Duodenal mucosa (tissue), 2 donors: ENCODE data around the gene WNT3A.

Source experiments
- H3K27ac ChIP-seq: one replicate; pipeline ENCODE4 v1.7.0; 2013; ENCODE audit warnings: low read depth, low read length
- H3K27me3 ChIP-seq, 2 donors: one replicate each; pipeline ENCODE4 v1.7.0; 2013; ENCODE audit warnings: low read length in 2 of 2, control low read depth in 1 of 2; ENCODE audit not compliant: insufficient read depth in 2 of 2, control insufficient read depth in 1 of 2
- H3K36me3 ChIP-seq, 2 donors: one replicate each; pipeline ENCODE4 v1.7.0; 2013; ENCODE audit warnings: low read length in 2 of 2, control low read depth in 1 of 2; ENCODE audit not compliant: insufficient read depth in 2 of 2, control insufficient read depth in 1 of 2
- H3K4me1 ChIP-seq, 2 donors: one replicate each; pipeline ENCODE4 v1.7.0; 2013; ENCODE audit warnings: low read length in 2 of 2, control low read depth in 1 of 2; ENCODE audit not compliant: insufficient read depth in 2 of 2, control insufficient read depth in 1 of 2
- H3K4me3 ChIP-seq, 2 donors: one replicate each; pipeline ENCODE4 v1.7.0; 2013; ENCODE audit warnings: low read length in 2 of 2, low read depth in 1 of 2
- H3K9ac ChIP-seq, 2 donors: one replicate each; pipeline ENCODE4 v1.7.0; 2013; ENCODE audit warnings: low read length in 2 of 2, low read depth in 1 of 2
- H3K9me3 ChIP-seq, 2 donors: one replicate each; pipeline ENCODE4 v1.7.0; 2013; ENCODE audit warnings: low read length in 2 of 2, control low read depth in 1 of 2; ENCODE audit not compliant: control insufficient read depth in 1 of 2

WNT3A gene

DNA sequence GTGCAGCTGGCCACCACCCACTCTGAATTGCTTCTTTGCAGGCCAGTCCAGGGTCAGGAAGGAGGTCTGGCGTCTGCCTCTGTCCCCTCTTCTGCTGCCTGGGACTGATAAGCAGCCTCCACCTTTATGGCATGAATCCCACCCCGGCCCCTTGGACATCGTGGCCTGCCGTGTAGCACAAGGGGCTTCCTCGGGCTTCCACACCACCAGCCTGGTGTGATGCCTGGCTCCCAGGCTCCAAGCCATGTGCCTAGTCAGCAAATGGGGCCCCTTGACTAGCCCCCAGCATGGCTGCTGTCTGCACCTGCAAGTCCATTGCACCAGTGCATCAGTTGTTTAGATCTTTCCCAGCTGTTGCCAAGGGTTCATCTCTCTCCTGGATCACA, 65.9 kb downstream of the WNT3A start:
- Histone ChIP-seq H3K9ac (no peak overlapping the region), H3K36me3 (no peaks in the 10 kb centered on the region), H3K4me1 (no peaks in the 10 kb centered on the region), H3K27me3 (peaks cover 6 to 20% of the 10 kb centered on the region in 2 donors), H3K9me3 (no peaks in the 10 kb centered on the region), H3K27ac (no peak overlapping the region), H3K4me3 (no peak overlapping the region)

GRCh38 chr1:228073061-228073856, 66.5 kb downstream of the WNT3A start:
- Histone ChIP-seq H3K27me3 (peaks cover 6 to 20% of the 10 kb centered on the region in 2 donors), H3K4me3 (no peak overlapping the region), H3K9me3 (no peaks in the 10 kb centered on the region), H3K4me1 (no peaks in the 10 kb centered on the region), H3K27ac (no peak overlapping the region), H3K36me3 (no peaks in the 10 kb centered on the region), H3K9ac (no peak overlapping the region)

GRCh38 chr1:228073857-228074545, 67.2 kb downstream of the WNT3A start:
- no peaks in the 10 kb centered on the region for H3K9me3 ChIP-seq
- H3K9ac ChIP-seq = no peak overlapping the region
- H3K4me3 ChIP-seq = no peak overlapping the region
- H3K27me3 ChIP-seq = peaks cover 6 to 17% of the 10 kb centered on the region in 2 donors
- H3K36me3 ChIP-seq = no peaks in the 10 kb centered on the region
- no peaks in the 10 kb centered on the region for H3K4me1 ChIP-seq
- H3K27ac ChIP-seq = no peak overlapping the region

DNA sequence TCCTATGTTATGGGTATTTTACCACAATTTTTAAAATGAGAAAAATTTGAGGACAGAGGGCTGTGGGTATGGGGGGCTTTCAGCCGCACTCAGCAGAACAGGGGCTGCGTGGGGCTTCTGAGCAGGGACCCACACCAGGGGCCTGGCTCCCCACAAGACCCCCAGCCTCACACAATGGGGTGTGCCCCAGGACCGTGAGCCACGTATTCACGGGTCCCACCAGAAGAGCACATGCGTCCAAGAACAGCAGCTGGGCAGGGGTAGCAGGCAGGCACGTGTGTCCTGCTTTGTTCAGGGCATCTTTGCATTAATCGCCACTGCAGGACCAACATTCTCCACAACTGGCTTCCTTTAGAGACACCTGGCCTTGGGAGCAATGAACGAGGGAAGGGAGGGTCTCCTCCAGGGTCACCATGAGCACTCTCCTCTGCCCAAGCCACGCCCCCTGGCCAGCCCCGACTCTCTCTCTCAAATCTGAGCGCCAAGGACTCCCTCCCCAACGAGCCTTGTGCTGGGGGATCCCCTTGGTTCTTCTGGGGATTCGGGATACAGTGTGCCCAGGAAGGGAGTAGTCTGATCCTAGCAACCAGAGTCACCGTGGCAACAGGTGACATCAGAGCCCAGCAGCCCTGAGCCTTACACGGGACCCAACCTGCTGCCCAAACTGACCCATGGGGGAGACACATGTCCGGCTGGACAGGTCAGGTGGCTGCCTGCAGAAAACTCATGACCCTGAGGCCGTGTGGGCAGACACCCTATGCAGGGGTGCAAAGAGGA, 68.3 kb downstream of the WNT3A start:
- no peak overlapping the region for H3K27ac ChIP-seq
- H3K27me3 ChIP-seq = peaks cover 6 to 14% of the 10 kb centered on the region in 2 donors
- H3K36me3 ChIP-seq = no peaks in the 10 kb centered on the region
- H3K9me3 ChIP-seq = no peaks in the 10 kb centered on the region
- no peak overlapping the region for H3K9ac ChIP-seq
- H3K4me1 ChIP-seq = no peaks in the 10 kb centered on the region
- H3K4me3 ChIP-seq = no peak overlapping the region

DNA sequence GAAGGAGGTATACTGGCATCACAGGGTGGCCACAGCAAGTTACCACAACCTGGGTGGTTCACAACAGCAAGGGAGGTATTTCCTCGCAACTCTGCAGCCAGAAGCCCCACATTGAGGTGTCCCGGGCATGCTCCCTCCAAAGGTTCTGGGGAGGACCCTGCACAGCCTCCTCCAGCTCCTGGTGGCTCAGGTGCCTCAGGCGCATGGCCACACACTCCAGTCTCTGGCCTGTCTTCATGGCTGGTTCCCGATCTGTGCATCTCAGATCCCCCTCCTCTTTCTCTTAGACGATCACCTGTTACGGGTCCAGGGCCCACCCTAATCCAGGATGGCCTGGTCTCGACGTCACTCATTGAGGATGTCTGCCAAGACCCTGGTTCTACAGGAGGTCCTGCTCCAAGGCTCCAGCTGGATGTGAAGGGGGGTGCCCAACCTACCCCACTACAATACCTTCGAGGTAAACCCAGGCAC, 69.0 kb downstream of the WNT3A start:
- Histone ChIP-seq H3K9me3 (no peaks in the 10 kb centered on the region), H3K36me3 (no peaks in the 10 kb centered on the region), H3K9ac (no peak overlapping the region)

GRCh38 chr1:228076796-228077430, 70.1 kb downstream of the WNT3A start:
- Histone ChIP-seq H3K36me3 (no peaks in the 10 kb centered on the region), H3K4me3 (no peak overlapping the region), H3K27ac (no peak overlapping the region), H3K9ac (no peak overlapping the region), H3K4me1 (peaks cover 7 to 9% of the 10 kb centered on the region in 2 donors), H3K9me3 (no peaks in the 10 kb centered on the region), H3K27me3 (peaks cover 5 to 14% of the 10 kb centered on the region in 2 donors)

More for the DNA sequence above, 69.0 kb downstream of the WNT3A start:
- H3K4me3 ChIP-seq = no peak overlapping the region
- H3K4me1 ChIP-seq = no peaks in the 10 kb centered on the region
- peaks cover 6 to 14% of the 10 kb centered on the region in 2 donors for H3K27me3 ChIP-seq
- H3K27ac ChIP-seq = no peak overlapping the region

GRCh38 chr1:228077565-228078330, 71.0 kb downstream of the WNT3A start:
- H3K9ac ChIP-seq = no peak overlapping the region
- peaks cover 0 to 10% of the 10 kb centered on the region in 2 donors for H3K27me3 ChIP-seq
- no peak overlapping the region for H3K27ac ChIP-seq
- H3K4me1 ChIP-seq = peaks cover 7 to 9% of the 10 kb centered on the region in 2 donors
- H3K36me3 ChIP-seq = no peaks in the 10 kb centered on the region
- H3K9me3 ChIP-seq = no peaks in the 10 kb centered on the region
- no peak overlapping the region for H3K4me3 ChIP-seq

DNA sequence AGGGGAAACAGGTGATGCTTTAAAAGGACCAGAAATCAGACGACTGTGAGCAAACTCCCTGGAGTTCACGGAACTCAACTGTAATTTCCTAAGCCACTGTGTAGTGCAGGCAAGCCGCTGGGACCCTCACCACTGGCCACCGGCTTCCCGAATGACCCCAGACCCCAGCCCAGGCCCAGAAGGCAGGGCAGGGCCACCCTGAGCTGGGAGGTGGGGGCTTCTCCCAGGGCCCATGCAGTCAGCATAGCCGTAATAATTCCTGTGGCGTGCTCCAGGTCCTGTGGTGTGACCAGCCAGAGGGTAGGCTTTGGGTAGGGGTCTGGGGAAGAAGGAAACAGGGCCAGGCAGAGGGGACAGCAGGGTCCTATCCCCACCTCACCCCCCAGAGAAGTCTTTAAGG, 72.2 kb downstream of the WNT3A start:
- peaks cover 9 to 13% of the 10 kb centered on the region in 2 donors for H3K4me1 ChIP-seq
- H3K27ac ChIP-seq = no peak overlapping the region
- no peak overlapping the region for H3K9ac ChIP-seq
- H3K27me3 ChIP-seq = peaks cover 0 to 3% of the 10 kb centered on the region in 2 donors
- no peaks in the 10 kb centered on the region for H3K36me3 ChIP-seq
- H3K4me3 ChIP-seq = no peak overlapping the region
- no peaks in the 10 kb centered on the region for H3K9me3 ChIP-seq

GRCh38 chr1:228079601-228080263, 72.9 kb downstream of the WNT3A start:
- no peak overlapping the region for H3K9ac ChIP-seq
- H3K9me3 ChIP-seq = no peaks in the 10 kb centered on the region
- no peak overlapping the region for H3K27ac ChIP-seq
- H3K27me3 ChIP-seq = peaks cover 0 to 3% of the 10 kb centered on the region in 2 donors
- H3K4me3 ChIP-seq = no peak overlapping the region
- H3K4me1 ChIP-seq = peaks cover 16 to 20% of the 10 kb centered on the region in 2 donors
- H3K36me3 ChIP-seq = peaks cover 0 to 4% of the 10 kb centered on the region in 2 donors
